Esophagus muscularis mucosa (tissue), 4 donors: ENCODE results near the gene UCK1. TPM values are rescaled to one million over a fixed set of nuclear protein-coding genes. Genes with fewer than 3 reads are reported as not detected.

Source experiments
- DNase-seq: peaks from one replicate; pipeline ENCODE4 v3.0.0-alpha.2; 2017; ENCODE audit errors: extremely low spot score
- H3K27ac ChIP-seq, 4 donors: fragments of 200-600 bp; sonication (generic); replicated peaks in 1 of 4; 1 replicate in 3 of 4; 2 replicates in 1 of 4; pipeline ENCODE4 v1.5.1; 2016 to 2019; ENCODE audit warnings: mild to moderate bottlenecking in 1 of 4
- H3K27me3 ChIP-seq, 4 donors: fragments of 200-600 bp; sonication (generic); one replicate each; pipeline versions ENCODE4 v1.5.1 to v1.6.0; 2016 to 2019
- H3K36me3 ChIP-seq, 4 donors: fragments of 200-600 bp; sonication (generic); one replicate each; pipeline ENCODE4 v1.5.1; 2016 to 2019
- H3K4me1 ChIP-seq, 4 donors: fragments of 200-600 bp; sonication (generic); one replicate each; pipeline ENCODE4 v1.5.1; 2016 to 2019
- H3K4me3 ChIP-seq, 4 donors: fragments of 200-600 bp; sonication (generic); 1 replicate in 2 of 4; 2 replicates in 2 of 4; pipeline ENCODE4 v1.5.1; 2016 to 2019; ENCODE audit warnings: mild to moderate bottlenecking in 4 of 4, moderate library complexity in 1 of 4
- H3K9me3 ChIP-seq, 4 donors: fragments of 200-600 bp; sonication (generic); 1 replicate in 3 of 4; 2 replicates in 1 of 4; pipeline ENCODE4 v1.5.1; 2016 to 2019
- EP300 ChIP-seq: sonication (generic); formaldehyde crosslinking; IDR thresholded peaks from one replicate; pipeline ENCODE4 v1.6.1; 2017; ENCODE audit warnings: antibody characterized with exemption
- POLR2A ChIP-seq: fragments of 450-650 bp; IDR thresholded peaks from one replicate; pipeline ENCODE4 v1.6.1; 2017; ENCODE audit warnings: antibody characterized with exemption, moderate library complexity, mild to moderate bottlenecking, low read depth
- POLR2AphosphoS5 ChIP-seq, 2 donors: sonication (generic); formaldehyde crosslinking; IDR thresholded peaks; one replicate each; pipeline ENCODE4 v1.6.1; 2017; ENCODE audit warnings: antibody characterized with exemption in 2 of 2
- WGBS: methylation state at CpG from one replicate; pipeline ENCODE4 v1.1.5; 2018; 5-methylcytosine and 5-hydroxymethylcytosine counted together
- intact Hi-C: fragments of 100-400 bp; cut with DNase I; formaldehyde crosslinking; loops from one replicate; pipeline ENCODE4 v1.15.1; 2023
- total RNA-seq, 4 donors: library from RNA; depleted of rRNA; stranded (reverse); fragments of >200 nt; gene quantifications; one replicate each; pipeline versions ENCODE4 v1.1.0 to v1.2.1, GENCODE V29; 2016
- TF ChIP-seq, protein P1 (sequence below), 3 experiments: fragments of 200-600 bp in 2 of 3; fragments of 450-650 bp in 1 of 3; sonication (generic) in 2 of 3; IDR thresholded peaks; one replicate each; pipeline ENCODE4 v1.5.1; 2017 to 2019; ENCODE audit warnings: antibody characterized with exemption in 3 of 3, mild to moderate bottlenecking in 2 of 3, moderate library complexity in 1 of 3

The UCK1 gene
- total RNA-seq, 4 donors from 2014 or later, result 47.3 to 63.9 (median 54.0) TPM

DNA sequence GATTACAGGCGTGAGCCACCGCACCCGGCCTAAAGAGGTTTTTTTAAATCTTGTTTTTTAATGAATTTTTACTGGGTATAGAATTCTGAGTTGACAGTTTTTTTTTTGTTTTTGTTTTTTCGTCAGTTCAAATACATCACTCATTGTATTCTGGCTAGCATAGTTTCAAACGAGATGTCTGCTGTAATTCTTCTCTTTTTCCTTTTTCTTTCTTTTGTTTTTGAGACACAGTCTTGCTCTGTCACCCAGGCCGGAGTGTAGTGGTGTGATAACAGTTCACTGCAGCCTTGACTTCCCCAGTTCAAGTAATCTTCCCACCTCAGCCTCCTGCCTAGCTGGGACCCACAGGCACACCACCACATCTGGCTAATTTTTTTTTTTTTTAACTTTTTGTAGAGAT is 12.1 kb upstream of the UCK1 start:
- intact Hi-C loops, result no loop called here
- no peaks in the 10 kb centered on the region for H3K36me3 ChIP-seq
- no peak for DNase-seq
- peaks cover 12 to 22% (median 21%) of the 10 kb centered on the region in 4 donors for H3K4me1 ChIP-seq
- H3K27me3 ChIP-seq, result peaks cover 7 to 39% (median 23%) of the 10 kb centered on the region in 4 donors
- no peak overlapping the region for H3K27ac ChIP-seq
- WGBS, result 94% methylated on average over 6 of the region's 6 CpGs
- H3K4me3 ChIP-seq, result no peak overlapping the region
- H3K9me3 ChIP-seq, result peaks cover 0 to 26% (median 26%) of the 10 kb centered on the region in 4 donors
- TF ChIP-seq POLR2A (no peak), EP300 (no peak), POLR2AphosphoS5 (IDR thresholded peaks at IDR 0.05) (no peak)
- TF ChIP-seq, protein P1, sequence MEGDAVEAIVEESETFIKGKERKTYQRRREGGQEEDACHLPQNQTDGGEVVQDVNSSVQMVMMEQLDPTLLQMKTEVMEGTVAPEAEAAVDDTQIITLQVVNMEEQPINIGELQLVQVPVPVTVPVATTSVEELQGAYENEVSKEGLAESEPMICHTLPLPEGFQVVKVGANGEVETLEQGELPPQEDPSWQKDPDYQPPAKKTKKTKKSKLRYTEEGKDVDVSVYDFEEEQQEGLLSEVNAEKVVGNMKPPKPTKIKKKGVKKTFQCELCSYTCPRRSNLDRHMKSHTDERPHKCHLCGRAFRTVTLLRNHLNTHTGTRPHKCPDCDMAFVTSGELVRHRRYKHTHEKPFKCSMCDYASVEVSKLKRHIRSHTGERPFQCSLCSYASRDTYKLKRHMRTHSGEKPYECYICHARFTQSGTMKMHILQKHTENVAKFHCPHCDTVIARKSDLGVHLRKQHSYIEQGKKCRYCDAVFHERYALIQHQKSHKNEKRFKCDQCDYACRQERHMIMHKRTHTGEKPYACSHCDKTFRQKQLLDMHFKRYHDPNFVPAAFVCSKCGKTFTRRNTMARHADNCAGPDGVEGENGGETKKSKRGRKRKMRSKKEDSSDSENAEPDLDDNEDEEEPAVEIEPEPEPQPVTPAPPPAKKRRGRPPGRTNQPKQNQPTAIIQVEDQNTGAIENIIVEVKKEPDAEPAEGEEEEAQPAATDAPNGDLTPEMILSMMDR (IDR thresholded peaks at IDR 0.05), result no peak

- Histone ChIP-seq H3K36me3 (no peaks in the 10 kb centered on the region), H3K4me1 (no peaks in the 10 kb centered on the region), H3K27me3 (peaks cover 0 to 3% (median 1%) of the 10 kb centered on the region in 4 donors), H3K27ac (no peak overlapping the region), H3K9me3 (peaks cover 0 to 26% (median 24%) of the 10 kb centered on the region in 4 donors), H3K4me3 (no peak overlapping the region)
- no peak for TF ChIP-seq POLR2A
- no peak for TF ChIP-seq POLR2AphosphoS5 (IDR thresholded peaks at IDR 0.05)
- TF ChIP-seq, protein P1 (IDR thresholded peaks at IDR 0.05), result no peak
- no peak for TF ChIP-seq EP300
- intact Hi-C loops, result no loop called here
- no peak for DNase-seq
- 87% methylated on average over 7 of the region's 7 CpGs for WGBS
Observed at GRCh38 chr9:131539223-131539923, 8.3 kb upstream of the UCK1 start.

GRCh38 chr9:131537946-131538345 is 6.9 kb upstream of the UCK1 start:
- 95% methylated on average over 19 of the region's 19 CpGs for WGBS
- Histone ChIP-seq H3K27ac (no peak overlapping the region), H3K27me3 (no peaks in the 10 kb centered on the region), H3K36me3 (no peaks in the 10 kb centered on the region), H3K4me1 (no peaks in the 10 kb centered on the region), H3K9me3 (peaks cover 0 to 12% (median 10%) of the 10 kb centered on the region in 4 donors), H3K4me3 (no peak overlapping the region)
- TF ChIP-seq POLR2AphosphoS5 (IDR thresholded peaks at IDR 0.05) (no peak), EP300 (no peak), POLR2A (no peak)
- TF ChIP-seq, protein P1 (IDR thresholded peaks at IDR 0.05), result no peak
- DNase-seq, result no peak
- intact Hi-C loops, result no loop called here

GRCh38 chr9:131534721-131535237 is 3.7 kb upstream of the UCK1 start:
- H3K4me3 ChIP-seq, result no peak overlapping the region
- peaks cover 0 to 4% (median 1%) of the 10 kb centered on the region in 4 donors for H3K36me3 ChIP-seq
- peaks cover 15 to 18% (median 15%) of the 10 kb centered on the region in 4 donors for H3K4me1 ChIP-seq
- no peaks in the 10 kb centered on the region for H3K27me3 ChIP-seq
- DNase-seq, result no peak
- no peaks in the 10 kb centered on the region for H3K9me3 ChIP-seq
- no peak overlapping the region for H3K27ac ChIP-seq
- TF ChIP-seq POLR2A, result no peak
- TF ChIP-seq, protein P1 (IDR thresholded peaks at IDR 0.05), result no peak
- TF ChIP-seq POLR2AphosphoS5 (IDR thresholded peaks at IDR 0.05), result no peak
- no peak for TF ChIP-seq EP300
- WGBS, result 69% methylated on average over 8 of the region's 8 CpGs
- intact Hi-C loops, result no loop called here
